GM12864 (cell line): ENCODE results near the gene PFDN5.

Source experiments
- DNase-seq: peaks from one replicate; pipeline ENCODE4 v3.0.0-alpha.2; 2011; ENCODE audit warnings: low read depth
- H3K4me3 ChIP-seq: 2 replicates; pipeline ENCODE4 v1.5.1; 2011; ENCODE audit warnings: mild to moderate bottlenecking, low read depth, low read length, control low read depth
- CTCF ChIP-seq: IDR thresholded peaks from 2 replicates; pipeline ENCODE4 v1.5.1; 2011; ENCODE audit warnings: low read depth, mild to moderate bottlenecking, moderate library complexity, low read length, control low read depth, inconsistent platforms; ENCODE audit errors: missing control alignments

PFDN5 gene

GRCh38 chr12:53320352-53321195, 25.2 kb downstream of the PFDN5 start:
- no peak for DNase-seq
- no peak for TF ChIP-seq CTCF
- H3K4me3 ChIP-seq, result peak overlapping the region; percentile 86

- no peak for TF ChIP-seq CTCF
- DNase-seq, result peak; percentile 60
- H3K4me3 ChIP-seq, result peak overlapping the region; percentile 66
Observed at GRCh38 chr12:53324113-53324778, 28.9 kb downstream of the PFDN5 start.

- peak; percentile 62 for DNase-seq
- H3K4me3 ChIP-seq, result peak overlapping the region; percentile 66
- TF ChIP-seq CTCF, result peak; percentile 49
Observed at GRCh38 chr12:53324779-53325510, 29.6 kb downstream of the PFDN5 start.

- no peak for TF ChIP-seq CTCF
- DNase-seq, result no peak
Observed at GRCh38 chr12:53325511-53326061, 30.2 kb downstream of the PFDN5 start.

GRCh38 chr12:53326460-53327185, 31.3 kb downstream of the PFDN5 start:
- H3K4me3 ChIP-seq, result no peak overlapping the region
- TF ChIP-seq CTCF, result no peak
- DNase-seq, result no peak

More at GRCh38 chr12:53325511-53326061, 30.2 kb downstream of the PFDN5 start:
- peak overlapping the region; percentile 66 for H3K4me3 ChIP-seq

GRCh38 chr12:53327435-53328042, 32.2 kb downstream of the PFDN5 start:
- peak; percentile 30 for TF ChIP-seq CTCF
- no peak for DNase-seq
- no peak overlapping the region for H3K4me3 ChIP-seq
